ENCODE measurements around the gene ARAP2.

DNA sequence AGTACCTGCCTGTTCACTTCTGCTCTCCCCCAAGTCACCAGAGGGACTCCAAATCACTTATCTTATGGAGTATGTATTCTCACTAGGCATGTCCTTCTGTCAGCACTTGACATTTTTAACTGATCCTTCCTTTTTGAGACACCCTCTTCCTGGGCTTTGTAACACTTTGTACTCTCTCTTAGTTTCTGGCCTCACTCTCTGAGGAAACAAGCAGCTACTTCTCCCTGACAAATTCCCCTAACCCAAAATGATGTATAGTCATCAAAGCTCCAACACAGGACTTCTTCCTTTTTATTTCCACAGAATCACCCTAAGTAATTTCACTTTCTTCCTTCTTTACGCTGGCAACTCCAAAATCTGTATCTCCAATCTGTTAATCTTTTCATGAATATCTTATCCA, 101.8 kb downstream of the ARAP2 start:
- no peak for TF ChIP-seq POLR2A (IDR thresholded peaks at IDR 0.05)
- TF ChIP-seq, protein P1, sequence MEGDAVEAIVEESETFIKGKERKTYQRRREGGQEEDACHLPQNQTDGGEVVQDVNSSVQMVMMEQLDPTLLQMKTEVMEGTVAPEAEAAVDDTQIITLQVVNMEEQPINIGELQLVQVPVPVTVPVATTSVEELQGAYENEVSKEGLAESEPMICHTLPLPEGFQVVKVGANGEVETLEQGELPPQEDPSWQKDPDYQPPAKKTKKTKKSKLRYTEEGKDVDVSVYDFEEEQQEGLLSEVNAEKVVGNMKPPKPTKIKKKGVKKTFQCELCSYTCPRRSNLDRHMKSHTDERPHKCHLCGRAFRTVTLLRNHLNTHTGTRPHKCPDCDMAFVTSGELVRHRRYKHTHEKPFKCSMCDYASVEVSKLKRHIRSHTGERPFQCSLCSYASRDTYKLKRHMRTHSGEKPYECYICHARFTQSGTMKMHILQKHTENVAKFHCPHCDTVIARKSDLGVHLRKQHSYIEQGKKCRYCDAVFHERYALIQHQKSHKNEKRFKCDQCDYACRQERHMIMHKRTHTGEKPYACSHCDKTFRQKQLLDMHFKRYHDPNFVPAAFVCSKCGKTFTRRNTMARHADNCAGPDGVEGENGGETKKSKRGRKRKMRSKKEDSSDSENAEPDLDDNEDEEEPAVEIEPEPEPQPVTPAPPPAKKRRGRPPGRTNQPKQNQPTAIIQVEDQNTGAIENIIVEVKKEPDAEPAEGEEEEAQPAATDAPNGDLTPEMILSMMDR (IDR thresholded peaks at IDR 0.05) = no peak
